GM12865 (cell line): ENCODE measurements around the gene FOXN4.

ENCODE experiments used
- DNase-seq: peaks from one replicate; pipeline ENCODE4 v3.0.0; 2010; ENCODE audit warnings: low read depth
- H3K4me3 ChIP-seq: 2 replicates; pipeline ENCODE4 v1.5.1; 2011; ENCODE audit warnings: mild to moderate bottlenecking, low read depth, low read length, control low read depth
- TF ChIP-seq, protein P1 (sequence below): IDR thresholded peaks from 2 replicates; pipeline ENCODE4 v1.5.1; 2011; ENCODE audit warnings: low read length, control low read depth, low read depth, inconsistent platforms; ENCODE audit not compliant: insufficient read depth; ENCODE audit errors: missing control alignments

FOXN4 gene

DNA sequence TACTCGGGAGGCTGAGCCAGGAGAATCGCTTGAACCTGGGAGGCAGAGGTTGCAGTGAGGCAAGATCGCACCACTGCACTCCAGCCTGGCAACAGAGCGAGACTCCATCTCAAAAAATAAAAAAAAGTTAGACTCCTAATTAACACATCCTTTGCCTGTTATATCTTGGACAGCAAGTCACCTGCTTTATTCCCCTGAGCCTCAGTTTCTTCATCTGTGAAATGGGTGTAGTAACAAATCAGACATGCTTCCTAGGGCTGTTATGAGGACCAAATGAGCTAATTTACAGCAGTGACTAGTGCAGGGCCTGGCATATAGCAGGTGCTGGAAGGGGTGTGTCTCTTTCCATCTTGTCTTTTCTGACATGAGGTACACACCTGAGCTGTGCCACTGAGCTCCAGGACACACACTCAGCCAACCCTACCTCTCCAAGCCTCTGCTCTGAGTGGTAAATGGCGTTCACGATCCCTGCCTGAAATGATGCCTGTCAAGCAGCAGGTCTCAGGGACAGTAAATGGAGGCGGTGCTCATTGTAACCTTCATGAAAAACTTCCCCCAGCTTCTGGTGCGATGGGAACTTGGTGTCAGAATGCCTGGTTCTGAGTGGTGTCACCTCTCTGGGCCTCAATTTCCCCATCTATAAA lies 31.7 kb downstream of the FOXN4 start:
- TF ChIP-seq, protein P1, sequence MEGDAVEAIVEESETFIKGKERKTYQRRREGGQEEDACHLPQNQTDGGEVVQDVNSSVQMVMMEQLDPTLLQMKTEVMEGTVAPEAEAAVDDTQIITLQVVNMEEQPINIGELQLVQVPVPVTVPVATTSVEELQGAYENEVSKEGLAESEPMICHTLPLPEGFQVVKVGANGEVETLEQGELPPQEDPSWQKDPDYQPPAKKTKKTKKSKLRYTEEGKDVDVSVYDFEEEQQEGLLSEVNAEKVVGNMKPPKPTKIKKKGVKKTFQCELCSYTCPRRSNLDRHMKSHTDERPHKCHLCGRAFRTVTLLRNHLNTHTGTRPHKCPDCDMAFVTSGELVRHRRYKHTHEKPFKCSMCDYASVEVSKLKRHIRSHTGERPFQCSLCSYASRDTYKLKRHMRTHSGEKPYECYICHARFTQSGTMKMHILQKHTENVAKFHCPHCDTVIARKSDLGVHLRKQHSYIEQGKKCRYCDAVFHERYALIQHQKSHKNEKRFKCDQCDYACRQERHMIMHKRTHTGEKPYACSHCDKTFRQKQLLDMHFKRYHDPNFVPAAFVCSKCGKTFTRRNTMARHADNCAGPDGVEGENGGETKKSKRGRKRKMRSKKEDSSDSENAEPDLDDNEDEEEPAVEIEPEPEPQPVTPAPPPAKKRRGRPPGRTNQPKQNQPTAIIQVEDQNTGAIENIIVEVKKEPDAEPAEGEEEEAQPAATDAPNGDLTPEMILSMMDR, result no peak
- H3K4me3 ChIP-seq, result no peak overlapping the region
- DNase-seq, result no peak

DNA sequence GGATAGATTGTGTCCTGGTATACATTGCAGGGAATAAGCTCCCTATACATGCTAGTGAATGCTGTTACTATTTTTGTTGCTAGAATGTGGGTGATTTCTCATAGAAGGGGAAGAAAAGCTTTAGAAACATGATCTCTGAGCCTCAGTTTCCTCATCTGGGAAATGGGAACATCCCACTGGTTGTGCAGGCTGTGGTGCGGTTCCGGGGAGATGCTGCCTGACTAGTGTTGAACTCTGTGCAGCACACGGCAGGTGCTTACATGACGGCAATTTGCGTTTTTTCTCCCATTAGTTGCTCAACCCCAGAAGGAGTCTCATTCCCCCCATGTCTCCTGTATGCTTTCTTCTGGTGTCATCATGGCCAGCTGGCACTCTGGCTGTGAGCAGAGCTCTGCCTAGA lies 32.9 kb downstream of the FOXN4 start:
- DNase-seq, result no peak
- no peak overlapping the region for H3K4me3 ChIP-seq
- TF ChIP-seq, protein P1, result no peak

GRCh38 chr12:109275173-109275572 lies 33.9 kb downstream of the FOXN4 start:
- no peak for DNase-seq
- TF ChIP-seq, protein P1, result no peak
- H3K4me3 ChIP-seq, result no peak overlapping the region

DNA sequence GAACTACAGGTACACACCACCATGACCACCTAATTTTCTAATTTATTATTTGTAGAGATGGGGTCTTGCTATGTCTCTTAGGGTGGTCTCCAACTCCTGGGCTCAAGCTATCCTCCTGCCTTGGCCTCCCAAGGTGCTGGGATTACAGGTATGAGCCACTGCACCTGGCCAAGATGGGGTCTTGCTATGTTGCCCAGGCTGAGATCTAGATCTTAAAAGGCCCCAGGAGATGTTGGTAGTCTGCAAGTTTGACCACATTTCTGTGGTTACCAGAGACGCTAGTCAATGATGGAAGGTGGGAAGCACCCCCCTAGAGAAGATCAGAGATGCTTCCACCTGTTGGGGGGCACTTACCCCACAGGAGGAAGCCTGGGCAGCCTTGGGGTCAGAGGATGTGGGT lies 34.7 kb downstream of the FOXN4 start:
- no peak overlapping the region for H3K4me3 ChIP-seq
- TF ChIP-seq, protein P1, result no peak
- DNase-seq, result no peak

DNA sequence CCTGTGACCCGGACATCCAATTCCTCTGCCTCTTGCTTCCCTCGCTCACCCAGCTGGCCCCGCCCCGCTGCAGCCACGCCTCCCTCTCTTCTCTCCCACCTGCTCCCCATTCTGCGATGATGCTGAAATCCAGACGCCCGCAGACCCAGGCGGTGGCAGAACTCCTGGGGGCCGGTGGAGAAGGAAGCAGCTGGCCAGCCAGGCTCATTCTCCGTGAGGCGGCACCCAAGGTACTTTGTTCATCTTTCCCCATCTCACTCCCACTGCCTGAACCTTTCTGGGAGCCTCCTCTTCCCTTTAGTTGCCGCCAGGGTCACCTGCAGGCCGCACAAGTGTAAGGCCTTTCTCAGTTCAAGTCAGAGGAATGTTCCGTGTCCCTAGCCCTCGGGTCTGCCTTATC lies 35.7 kb downstream of the FOXN4 start:
- TF ChIP-seq, protein P1, result no peak
- no peak for DNase-seq
- no peak overlapping the region for H3K4me3 ChIP-seq

DNA sequence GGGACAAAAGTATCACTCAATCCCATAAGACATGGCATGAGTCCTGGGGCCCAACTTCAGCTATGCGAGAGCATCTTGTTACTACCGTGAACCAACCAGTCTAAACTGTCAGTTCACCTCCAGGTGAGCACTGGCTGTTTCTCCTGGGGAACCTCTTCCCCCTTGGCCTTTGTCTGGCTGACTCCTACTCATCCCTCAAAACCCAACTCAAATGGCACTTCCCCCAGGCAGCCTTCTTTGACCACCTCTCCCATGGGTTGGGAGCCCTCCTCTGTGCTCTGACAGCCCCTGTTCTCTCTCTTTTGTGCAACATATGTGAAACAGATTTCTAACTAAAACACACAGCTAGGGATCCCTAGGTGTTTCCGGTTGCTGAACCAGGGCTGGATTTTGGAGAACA lies 37.7 kb downstream of the FOXN4 start:
- TF ChIP-seq, protein P1, result no peak
- no peak for DNase-seq
- H3K4me3 ChIP-seq, result no peak overlapping the region

DNA sequence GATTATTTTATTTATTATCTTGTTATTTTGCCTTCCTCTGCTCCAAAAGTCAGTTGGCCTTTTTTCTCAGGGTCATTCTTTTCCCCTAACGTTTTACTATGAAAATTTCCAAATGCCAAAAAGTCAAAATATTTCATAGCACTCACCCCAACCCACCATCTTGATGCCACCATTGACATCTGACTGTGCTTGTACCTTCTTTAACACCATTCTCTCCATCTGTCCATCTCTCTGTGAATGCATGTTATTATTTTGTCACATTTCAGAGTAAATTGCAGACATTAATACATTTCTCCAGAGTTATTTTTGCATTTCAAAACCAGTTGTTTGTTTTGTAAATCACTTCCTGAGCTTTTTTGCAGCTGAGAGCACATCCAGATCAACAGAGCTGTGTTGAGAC lies 38.6 kb downstream of the FOXN4 start:
- TF ChIP-seq, protein P1, result no peak
- DNase-seq, result no peak
- no peak overlapping the region for H3K4me3 ChIP-seq
